ENCODE results near the gene NXF2. TPM values are rescaled to one million over a fixed set of nuclear protein-coding genes. Genes with fewer than 3 reads are reported as not detected.

Gene NXF2
- total RNA-seq, 1 donor = not detected

- H3K27ac ChIP-seq (ENCODE audit: low read depth, low read length) = no peak overlapping the region
- DNase-seq (ENCODE audit: insufficient read length, low spot score, missing footprints) = peak; percentile 56
- TF ChIP-seq, protein P1, sequence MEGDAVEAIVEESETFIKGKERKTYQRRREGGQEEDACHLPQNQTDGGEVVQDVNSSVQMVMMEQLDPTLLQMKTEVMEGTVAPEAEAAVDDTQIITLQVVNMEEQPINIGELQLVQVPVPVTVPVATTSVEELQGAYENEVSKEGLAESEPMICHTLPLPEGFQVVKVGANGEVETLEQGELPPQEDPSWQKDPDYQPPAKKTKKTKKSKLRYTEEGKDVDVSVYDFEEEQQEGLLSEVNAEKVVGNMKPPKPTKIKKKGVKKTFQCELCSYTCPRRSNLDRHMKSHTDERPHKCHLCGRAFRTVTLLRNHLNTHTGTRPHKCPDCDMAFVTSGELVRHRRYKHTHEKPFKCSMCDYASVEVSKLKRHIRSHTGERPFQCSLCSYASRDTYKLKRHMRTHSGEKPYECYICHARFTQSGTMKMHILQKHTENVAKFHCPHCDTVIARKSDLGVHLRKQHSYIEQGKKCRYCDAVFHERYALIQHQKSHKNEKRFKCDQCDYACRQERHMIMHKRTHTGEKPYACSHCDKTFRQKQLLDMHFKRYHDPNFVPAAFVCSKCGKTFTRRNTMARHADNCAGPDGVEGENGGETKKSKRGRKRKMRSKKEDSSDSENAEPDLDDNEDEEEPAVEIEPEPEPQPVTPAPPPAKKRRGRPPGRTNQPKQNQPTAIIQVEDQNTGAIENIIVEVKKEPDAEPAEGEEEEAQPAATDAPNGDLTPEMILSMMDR (IDR thresholded peaks at IDR 0.05; ENCODE audit: extremely low read depth, low read depth, low read length) = no peak
Observed at GRCh38 chrX:102338162-102338561, 91.2 kb downstream of the NXF2 start.

DNA sequence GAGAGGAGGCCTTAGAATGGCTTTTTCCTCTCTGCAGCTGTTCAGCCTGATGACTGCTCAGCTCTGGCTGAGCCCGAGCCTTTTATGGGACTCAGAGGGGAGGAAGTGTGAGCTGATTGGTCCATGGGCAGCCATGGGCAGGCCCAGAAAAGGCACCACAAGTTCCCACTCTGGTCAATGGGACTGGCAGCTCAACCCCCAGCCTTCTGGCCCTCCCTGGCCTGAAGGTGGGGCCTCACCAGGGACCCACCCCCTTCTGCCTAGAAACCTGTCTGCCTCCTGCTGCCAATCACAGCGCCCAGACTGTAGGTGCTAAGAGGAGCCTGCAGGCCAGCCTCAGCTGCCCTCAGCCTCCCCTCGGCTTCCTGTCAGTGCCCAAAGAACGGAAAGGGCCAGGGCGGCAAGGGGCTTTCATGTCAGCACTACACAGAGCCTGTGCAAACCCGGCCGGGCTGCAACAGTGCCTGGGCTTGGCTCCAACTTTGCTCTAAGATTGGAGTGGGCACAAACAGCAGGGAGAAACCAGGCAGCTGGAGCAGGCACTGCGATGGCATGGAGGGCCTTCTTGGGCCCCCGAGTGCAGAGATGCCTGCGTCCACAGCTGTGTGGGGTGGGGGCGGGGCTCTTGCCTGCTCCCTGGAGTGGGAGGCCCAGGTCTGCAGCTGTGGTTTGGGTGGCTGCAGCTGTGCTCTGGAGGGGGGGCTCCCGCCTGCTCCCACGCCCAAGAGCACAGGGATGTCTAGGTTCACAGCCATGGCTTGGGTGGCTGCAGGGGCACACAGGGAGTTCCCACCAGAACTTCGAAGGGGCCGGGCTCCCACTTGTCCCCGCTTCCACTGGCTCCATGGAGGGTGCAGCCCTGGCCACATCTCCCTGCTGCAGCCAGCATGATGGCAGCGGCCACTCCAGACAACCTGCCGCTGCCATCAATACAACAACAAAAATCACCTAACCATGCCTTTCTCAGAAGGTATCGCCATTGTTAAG, 92.6 kb downstream of the NXF2 start:
- Histone ChIP-seq H3K4me2 (ENCODE audit: insufficient read depth, low read length) (no peak overlapping the region), H3K36me3 (ENCODE audit: insufficient read depth, low read length) (no peaks in the 10 kb centered on the region), H3K79me2 (ENCODE audit: insufficient read depth, low read length) (no peaks in the 10 kb centered on the region), H3K27me3 (ENCODE audit: insufficient read depth, low read length) (peaks cover 3% of the 10 kb centered on the region), H2AFZ (ENCODE audit: low read length) (no peak overlapping the region), H4K20me1 (ENCODE audit: insufficient read depth, low read length) (no peaks in the 10 kb centered on the region), H3K27ac (ENCODE audit: low read depth, low read length) (no peak overlapping the region), H3K9me3 (ENCODE audit: low read depth, low read length) (no peaks in the 10 kb centered on the region), H3K4me3 (ENCODE audit: insufficient read depth, low read length) (no peak overlapping the region), H3K4me1 (ENCODE audit: insufficient read depth, low read length) (no peaks in the 10 kb centered on the region)
- TF ChIP-seq, protein P1 (IDR thresholded peaks at IDR 0.05; ENCODE audit: extremely low read depth, low read depth, low read length) = no peak
- no peak for DNase-seq (ENCODE audit: insufficient read length, low spot score, missing footprints)

More at GRCh38 chrX:102338162-102338561, 91.2 kb downstream of the NXF2 start:
- no peak overlapping the region for H3K4me3 ChIP-seq (ENCODE audit: insufficient read depth, low read length)
- no peak overlapping the region for H3K4me2 ChIP-seq (ENCODE audit: insufficient read depth, low read length)
- no peaks in the 10 kb centered on the region for H3K9me3 ChIP-seq (ENCODE audit: low read depth, low read length)
- peaks cover 3% of the 10 kb centered on the region for H3K27me3 ChIP-seq (ENCODE audit: insufficient read depth, low read length)
- H3K36me3 ChIP-seq (ENCODE audit: insufficient read depth, low read length) = no peaks in the 10 kb centered on the region
- H2AFZ ChIP-seq (ENCODE audit: low read length) = no peak overlapping the region
- H3K79me2 ChIP-seq (ENCODE audit: insufficient read depth, low read length) = no peaks in the 10 kb centered on the region
- H3K4me1 ChIP-seq (ENCODE audit: insufficient read depth, low read length) = no peaks in the 10 kb centered on the region
- H4K20me1 ChIP-seq (ENCODE audit: insufficient read depth, low read length) = no peaks in the 10 kb centered on the region

GRCh38 chrX:102341867-102342266, 94.9 kb downstream of the NXF2 start:
- H3K4me2 ChIP-seq (ENCODE audit: insufficient read depth, low read length) = no peak overlapping the region
- H3K27me3 ChIP-seq (ENCODE audit: insufficient read depth, low read length) = peaks cover 8% of the 10 kb centered on the region
- no peaks in the 10 kb centered on the region for H4K20me1 ChIP-seq (ENCODE audit: insufficient read depth, low read length)
- TF ChIP-seq, protein P1 (IDR thresholded peaks at IDR 0.05; ENCODE audit: extremely low read depth, low read depth, low read length) = peak; percentile 43
- no peaks in the 10 kb centered on the region for H3K36me3 ChIP-seq (ENCODE audit: insufficient read depth, low read length)
- no peak overlapping the region for H2AFZ ChIP-seq (ENCODE audit: low read length)
- H3K27ac ChIP-seq (ENCODE audit: low read depth, low read length) = no peak overlapping the region
- no peak overlapping the region for H3K4me3 ChIP-seq (ENCODE audit: insufficient read depth, low read length)
- no peaks in the 10 kb centered on the region for H3K79me2 ChIP-seq (ENCODE audit: insufficient read depth, low read length)
- no peaks in the 10 kb centered on the region for H3K4me1 ChIP-seq (ENCODE audit: insufficient read depth, low read length)
- H3K9me3 ChIP-seq (ENCODE audit: low read depth, low read length) = no peaks in the 10 kb centered on the region
- no peak for DNase-seq (ENCODE audit: insufficient read length, low spot score, missing footprints)

- Histone ChIP-seq H3K27me3 (ENCODE audit: insufficient read depth, low read length) (peaks cover 8% of the 10 kb centered on the region), H3K36me3 (ENCODE audit: insufficient read depth, low read length) (no peaks in the 10 kb centered on the region), H3K79me2 (ENCODE audit: insufficient read depth, low read length) (no peaks in the 10 kb centered on the region), H2AFZ (ENCODE audit: low read length) (no peak overlapping the region), H3K4me2 (ENCODE audit: insufficient read depth, low read length) (no peak overlapping the region), H3K4me1 (ENCODE audit: insufficient read depth, low read length) (no peaks in the 10 kb centered on the region), H3K9me3 (ENCODE audit: low read depth, low read length) (no peaks in the 10 kb centered on the region), H3K27ac (ENCODE audit: low read depth, low read length) (no peak overlapping the region), H4K20me1 (ENCODE audit: insufficient read depth, low read length) (no peaks in the 10 kb centered on the region), H3K4me3 (ENCODE audit: insufficient read depth, low read length) (no peak overlapping the region)
- no peak for DNase-seq (ENCODE audit: insufficient read length, low spot score, missing footprints)
- TF ChIP-seq, protein P1 (IDR thresholded peaks at IDR 0.05; ENCODE audit: extremely low read depth, low read depth, low read length) = peak; percentile 81
Observed at GRCh38 chrX:102345916-102346315, 98.9 kb downstream of the NXF2 start.

All from osteoblast (primary cell).